HG02970 (cell line): ENCODE results near the gene CIAPIN1.
A peak's percentile ranks its signal among the peaks of the same experiment; 100 is the strongest.

Experiments used
- ATAC-seq: cut with Tn5 transposase; IDR thresholded peaks from one replicate; pipeline ENCODE4 v1.9.1; 2021; ENCODE audit warnings: mild to moderate bottlenecking, moderate library complexity, moderate number of reproducible peaks; ENCODE audit not compliant: unreplicated experiment, low FRiP score

The CIAPIN1 gene

DNA sequence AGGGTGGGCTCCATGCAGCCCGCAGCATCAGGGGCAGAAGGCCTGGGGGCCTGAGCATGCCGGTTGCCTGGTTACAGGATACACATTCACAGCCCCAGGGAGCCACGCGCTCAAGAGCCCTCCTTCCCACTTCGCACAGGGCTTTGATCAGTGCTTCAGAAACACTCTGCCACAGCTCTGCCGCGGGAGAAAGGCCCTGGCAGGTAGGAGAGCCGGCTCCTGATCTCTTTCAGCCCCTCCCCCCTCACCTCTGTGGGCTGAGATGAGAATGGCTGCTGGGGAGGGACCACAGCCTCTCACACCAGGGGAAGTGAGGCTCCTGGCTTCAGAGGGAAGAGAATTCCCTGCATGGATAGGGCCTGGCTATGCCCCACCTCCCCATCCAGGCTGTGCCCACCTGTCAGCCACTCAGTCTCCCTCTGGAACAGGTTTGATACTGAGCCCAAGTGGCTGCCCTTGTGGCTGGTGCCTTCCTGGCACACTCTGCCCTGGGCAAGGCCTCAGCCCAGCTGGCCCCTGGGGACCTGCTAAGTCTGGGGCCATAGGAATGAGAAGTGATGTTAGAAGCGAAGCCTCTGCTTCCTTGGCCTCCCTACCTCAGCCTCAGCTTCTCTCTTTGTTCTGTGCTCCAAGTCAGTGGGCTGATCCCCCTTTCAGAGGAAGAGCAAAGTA lies 30.5 kb upstream of the CIAPIN1 start:
- ATAC-seq, result no peak

DNA sequence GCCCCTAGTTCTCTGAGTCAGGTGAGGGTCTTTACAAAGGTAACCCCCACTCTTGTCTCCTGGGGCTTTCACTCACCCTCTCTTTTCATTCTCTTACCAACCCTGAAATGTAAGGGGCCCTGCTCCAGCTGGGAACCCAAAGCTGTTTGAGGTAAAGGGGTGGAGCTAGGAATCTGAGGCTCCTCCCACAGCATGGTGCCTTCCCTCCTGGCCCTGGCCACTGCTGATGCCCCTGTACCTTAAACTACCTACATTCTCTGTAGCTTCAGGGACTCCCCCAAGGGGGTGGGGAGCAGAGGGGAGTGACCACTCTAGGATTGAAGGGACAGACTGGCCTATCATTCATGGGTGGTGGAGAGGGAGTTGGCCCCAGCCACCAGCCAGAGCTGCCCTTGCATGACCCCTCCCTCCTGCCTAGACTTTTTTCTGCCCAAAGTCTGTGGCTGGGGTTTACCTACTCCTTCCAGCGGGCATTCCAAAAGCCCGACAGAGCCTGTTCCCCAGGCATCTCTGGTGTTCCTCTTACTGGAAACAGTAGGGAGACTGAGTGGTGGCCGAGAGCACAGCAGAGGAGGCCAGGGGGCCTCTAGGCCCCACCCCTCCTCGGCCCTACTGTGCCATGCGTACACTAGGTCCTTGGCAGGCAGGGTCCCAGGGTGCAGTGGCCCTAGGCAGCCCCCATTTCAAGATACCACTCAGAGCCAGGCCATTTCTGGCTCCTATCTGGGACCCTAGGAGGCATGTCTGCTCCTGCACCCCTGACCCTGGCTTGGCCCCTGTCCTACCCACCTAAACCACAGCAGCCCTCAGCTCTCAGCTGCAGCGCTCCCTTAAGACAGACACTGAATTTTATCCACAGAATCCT lies 29.6 kb upstream of the CIAPIN1 start:
- ATAC-seq, result no peak

DNA sequence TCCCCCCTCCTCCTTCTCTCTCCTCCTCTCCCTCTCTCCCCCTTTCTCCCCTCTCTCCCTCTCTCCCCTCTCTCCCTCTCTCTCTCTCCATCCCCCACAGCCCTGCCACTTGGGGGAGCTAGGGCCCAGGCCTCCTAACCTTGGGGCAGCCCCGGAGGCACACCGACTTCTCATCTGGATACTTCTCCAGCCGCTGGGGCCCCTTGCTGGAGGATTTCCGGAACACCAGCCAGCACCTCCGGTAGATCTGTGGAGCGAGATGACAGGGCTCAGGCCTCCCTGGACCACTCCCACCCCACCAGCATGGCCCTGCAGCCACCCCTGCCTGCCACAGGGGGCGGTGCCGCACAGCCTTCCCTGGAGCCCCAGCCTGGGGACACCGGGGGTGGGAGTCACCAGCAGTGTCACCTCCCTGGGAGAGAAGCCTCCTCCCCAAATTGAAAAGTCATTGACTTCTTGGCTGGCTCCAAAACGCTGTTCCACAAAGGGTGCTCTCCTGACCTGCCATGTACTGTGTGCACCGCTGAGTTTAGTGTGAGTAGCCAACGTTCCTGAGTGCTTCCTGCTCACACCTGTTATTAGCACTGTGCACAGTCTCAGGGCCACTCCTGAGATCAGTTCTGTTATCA lies 28.6 kb upstream of the CIAPIN1 start:
- peak; percentile 65 for ATAC-seq

DNA sequence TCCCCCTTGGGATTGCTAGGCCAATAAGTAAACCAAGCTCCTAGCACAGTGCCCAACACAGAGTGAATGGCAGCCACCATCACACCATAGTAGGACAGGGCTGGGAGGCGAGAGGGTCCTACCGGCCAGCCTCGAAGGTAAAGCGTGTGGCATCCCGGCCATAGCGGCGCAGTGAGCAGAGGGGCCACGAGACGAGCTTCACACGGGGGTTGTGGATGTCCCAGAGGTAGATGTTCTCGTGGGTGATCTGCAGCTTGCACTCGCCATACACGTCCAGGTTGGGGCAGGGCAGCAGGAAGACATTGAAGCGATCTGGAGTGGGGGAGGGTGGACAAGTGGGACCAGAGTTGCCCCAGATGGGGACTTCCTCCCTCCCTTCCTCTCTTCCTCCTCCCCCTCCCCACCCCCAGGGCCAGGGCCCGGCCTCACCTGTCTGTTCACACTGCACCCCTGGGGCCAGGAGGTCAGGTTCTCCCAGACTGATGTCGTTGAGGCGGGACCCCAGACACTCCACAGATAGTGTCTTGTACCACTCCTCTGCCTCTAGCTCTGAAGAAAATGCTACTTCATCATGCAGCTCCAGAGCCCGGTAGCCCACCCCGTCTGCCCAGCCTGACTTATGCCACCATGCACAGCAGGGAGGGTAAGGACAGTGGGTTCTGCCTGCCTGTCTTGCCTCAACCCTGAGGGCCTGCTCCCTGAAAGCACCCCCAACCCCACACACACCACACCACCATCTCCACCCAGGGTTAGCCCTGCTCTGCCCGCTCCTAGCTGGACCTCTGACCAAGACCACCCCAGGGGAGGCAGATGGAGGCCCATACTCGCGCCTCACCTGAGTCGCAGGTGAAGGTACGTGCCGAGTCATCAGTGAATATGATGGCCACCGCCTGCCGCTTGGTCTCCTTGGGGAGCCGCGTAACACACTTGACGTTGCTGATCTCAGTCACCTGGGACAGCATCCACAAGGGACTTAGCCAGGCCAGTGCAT lies 27.8 kb upstream of the CIAPIN1 start:
- ATAC-seq, result no peak

DNA sequence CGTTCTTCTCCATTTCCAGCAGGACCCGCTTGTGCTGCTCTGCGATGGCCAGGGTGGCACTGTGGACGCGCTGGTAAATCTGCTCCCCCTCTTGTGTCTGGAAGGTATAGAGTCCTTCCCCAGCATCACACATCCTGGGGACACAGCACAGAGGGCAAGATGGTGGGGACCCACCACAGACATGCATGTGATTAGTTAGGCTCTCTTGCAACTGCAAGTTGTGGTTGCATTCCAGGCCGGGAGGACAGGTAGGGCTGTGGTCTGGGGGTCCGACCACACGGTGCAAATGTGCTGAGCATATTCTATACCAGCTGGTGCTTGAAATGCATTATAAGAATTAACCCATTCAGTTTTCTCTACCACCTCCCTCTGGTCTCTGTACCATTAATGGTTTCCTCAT lies 26.7 kb upstream of the CIAPIN1 start:
- ATAC-seq, result no peak

DNA sequence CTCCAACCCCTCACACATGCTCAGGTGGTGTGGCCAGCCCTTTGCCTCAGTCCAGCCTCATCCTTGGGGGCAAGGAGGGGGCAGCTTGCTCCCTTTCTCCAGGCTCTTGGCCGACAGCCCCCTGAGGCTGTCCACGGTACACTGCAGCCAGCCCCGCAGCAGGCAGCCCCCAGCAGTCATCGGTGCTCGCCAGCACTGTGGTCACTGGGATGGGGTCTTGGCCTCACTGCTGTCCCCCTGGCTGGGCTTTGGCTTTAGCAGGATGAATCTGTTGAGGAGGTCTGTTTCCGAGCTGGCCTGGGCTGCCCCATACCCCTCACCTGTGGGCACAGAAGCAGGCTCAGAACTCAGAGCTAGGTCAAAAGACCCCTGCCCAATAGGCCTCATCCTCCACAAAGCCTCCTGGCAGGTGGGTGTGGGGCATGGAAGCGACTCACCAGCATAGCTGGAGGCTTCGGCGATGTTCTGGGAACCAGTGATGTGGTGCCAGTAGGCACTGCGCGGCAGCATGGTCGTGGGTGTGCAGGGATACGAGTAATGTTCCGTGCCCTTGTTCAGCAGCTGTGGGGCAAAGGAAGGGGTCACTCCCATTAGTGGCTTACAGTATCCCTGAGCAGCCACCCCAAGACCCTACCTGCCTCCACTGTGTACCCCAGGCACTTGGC lies 26.1 kb upstream of the CIAPIN1 start:
- ATAC-seq, result no peak

DNA sequence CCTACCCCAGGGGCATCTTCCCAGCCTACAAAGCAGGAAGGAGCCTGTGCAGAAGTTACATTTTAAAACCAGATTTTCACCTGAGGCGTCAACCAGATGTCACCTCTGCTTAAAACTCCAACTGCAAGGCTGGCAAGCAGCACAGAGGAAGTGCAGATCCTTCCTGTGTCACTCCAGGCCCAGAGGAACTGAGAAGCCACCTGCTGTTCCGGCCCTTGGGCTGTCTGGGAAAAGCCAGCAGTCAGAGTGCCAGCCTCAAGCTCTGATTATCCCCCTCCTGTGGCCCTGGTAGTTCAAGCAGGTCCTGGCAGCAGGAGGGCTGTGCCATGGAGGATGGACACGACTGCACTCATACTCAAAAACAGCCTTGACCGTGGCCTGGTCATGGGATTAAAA lies 25.5 kb upstream of the CIAPIN1 start:
- ATAC-seq, result no peak

DNA sequence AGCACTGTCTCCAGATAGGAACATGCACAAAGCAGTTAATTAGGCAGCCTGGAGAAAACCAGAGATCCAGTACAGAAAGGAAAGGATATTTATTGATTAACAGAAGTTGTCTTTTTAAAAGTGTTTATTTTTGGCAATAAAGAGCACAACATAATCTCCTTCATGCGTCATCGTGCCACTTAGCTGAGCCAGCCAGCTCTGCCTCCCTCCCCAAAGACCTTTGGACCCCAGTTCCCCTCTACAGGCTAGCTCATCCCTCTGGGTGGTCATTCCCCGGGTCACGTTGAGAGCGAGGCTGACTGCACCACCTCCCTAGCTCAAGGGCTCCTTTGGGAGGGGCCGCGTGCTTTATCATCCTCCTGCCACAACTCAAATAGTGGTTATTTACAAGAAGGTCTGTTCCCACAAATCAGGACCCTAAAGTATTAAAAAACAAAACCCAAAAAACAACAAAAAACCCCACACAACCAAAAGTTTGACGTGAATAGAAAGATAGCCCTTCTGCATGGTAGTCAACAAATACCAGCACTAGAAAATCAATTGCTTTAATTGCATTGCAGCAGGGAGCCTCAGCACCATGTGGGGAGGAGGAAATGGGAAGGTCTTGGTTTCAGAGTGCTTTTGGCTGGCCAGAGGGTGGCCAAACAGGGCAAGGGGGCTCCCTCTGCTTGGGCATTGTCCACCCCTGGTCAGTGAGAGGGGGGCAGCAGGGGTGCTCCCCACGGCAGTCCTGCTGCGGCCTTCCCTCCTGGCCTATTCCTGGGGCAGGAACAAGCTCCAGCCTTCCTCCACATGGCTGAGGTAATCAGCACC lies 24.9 kb upstream of the CIAPIN1 start:
- ATAC-seq, result no peak

DNA sequence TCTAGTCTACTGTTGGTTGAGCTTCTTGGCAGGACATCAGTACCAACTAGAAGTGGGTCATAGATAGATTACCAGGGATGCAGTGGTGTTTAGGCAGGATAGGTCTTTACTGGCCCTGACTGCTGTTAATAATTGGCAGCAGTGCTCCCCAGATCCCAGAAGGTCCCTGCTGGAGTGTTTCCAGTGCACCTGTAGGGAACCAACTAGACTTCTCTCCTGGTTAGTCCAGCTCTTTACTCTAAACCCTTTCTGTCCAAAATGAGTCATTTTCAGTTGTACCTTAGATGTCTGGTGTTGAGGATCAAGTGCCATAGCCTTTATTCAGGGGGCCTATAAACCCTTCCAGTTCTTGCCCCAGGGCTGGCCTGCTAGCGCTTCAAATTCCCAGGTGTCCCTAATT lies 24.0 kb upstream of the CIAPIN1 start:
- ATAC-seq, result no peak

DNA sequence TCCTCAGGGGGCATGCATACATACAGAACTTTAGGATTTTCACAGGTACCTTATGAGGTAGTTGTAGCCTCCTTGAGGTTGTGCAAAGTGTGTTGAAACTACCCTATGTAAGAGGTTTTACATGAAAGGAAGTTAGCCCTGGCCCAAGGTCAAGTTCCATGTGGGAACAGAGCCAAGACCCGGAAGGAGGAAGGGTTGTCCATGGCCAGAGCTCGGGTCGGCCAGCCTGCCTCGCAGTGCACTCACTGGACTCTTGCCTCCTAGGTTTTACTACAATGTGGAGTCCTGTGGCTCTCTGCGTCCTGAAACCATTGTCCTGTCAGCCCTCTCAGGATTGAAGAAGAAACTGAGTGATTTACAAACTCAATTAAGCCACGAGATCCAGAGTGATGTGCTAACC lies 23.5 kb upstream of the CIAPIN1 start:
- no peak for ATAC-seq

DNA sequence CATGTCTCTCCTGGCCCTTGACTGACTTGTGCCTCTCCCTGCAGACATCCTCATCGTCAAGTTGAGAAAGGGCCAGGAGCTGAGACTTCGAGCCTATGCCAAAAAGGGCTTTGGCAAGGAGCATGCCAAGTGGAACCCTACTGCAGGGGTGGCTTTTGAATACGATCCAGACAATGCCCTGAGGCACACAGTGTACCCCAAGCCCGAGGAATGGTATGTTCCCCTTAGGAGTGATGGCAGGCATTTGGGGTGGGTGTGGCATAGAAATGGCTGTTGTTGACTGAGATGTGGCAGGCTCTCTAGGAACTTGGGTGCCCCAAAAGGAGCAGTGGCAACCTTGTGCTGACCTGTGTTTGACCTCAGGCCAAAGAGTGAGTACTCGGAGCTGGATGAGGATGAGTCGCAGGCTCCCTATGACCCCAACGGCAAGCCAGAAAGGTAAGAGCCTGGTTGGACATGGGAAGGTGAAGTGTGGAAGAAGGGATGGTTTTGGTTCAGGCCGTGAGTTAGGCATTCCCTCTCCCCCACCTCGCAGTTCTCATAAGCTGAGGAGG lies 22.8 kb upstream of the CIAPIN1 start:
- no peak for ATAC-seq

DNA sequence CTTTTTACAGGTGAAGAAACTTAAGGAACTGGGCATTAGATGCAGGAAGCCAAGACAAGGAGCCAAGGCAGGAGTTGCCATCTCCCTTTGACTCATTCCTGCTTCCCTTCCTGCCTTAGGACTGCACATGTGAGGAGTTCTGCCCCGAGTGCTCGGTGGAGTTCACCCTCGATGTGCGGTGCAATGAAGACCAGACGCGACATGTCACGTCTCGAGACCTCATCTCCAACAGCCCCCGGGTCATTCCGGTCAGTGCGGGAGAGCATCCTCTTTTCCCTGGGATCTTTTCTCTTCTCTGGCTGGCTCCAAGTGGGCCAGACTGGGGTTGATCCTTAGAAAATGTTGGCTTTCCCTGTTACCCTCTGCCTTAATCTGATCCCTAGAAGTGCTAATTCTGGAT lies 21.9 kb upstream of the CIAPIN1 start:
- ATAC-seq, result no peak

DNA sequence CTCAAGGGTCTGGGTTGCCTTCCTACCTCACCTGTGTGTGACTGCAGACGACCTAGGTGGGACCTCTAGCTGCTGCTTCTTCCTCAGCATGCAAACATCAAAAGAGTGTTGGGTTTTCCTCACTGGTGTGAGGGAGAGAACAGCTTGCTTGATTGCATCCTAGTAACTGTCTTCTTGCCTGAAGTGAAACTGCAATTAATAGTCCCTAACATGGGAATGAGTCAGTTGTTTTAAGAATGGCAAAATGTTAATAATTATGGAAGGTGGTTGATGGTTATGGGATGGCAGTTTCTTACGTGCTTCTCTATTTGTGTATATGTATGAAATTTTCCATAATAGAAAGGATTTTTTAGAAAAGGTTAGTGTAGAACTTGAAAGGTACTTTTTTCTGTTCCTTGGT lies 21.2 kb upstream of the CIAPIN1 start:
- no peak for ATAC-seq

DNA sequence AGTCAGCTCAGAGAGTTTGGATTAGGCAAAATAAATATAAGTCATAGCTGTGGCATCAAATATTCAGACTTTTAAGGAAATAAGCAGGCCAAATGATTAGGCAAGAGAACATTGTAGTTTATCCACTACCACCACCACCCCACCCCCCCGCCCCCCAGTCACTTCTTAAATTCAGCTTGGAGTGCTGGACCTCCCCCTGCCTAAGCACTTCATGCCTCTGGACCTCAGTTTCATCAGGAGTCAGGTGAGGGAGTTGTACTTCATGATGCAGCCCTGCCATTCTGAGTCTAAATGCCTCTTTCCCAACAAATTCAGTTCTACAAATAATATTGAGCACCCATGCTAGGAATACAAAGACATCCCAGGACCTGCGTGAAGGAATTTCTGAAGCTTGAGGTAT lies 17.3 kb upstream of the CIAPIN1 start:
- ATAC-seq, result no peak

DNA sequence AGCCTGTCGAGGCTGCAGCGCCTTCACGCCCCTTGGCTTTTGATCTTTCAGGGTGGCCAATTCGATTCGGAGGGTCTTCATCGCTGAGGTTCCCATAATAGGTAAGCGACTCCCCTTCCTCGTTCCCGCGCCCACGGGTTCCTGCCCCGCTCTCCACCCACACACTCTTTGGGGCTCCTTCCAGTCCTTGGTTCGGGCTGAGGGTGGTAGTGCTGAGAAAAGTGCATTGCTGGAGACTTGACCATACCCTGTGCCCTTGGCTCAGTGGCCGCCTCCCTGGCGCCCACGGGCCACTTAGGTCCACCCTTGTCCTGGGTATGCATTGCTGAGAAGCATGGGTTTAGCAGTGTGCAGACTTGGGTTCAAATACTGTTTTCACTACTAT lies 15.8 kb upstream of the CIAPIN1 start:
- no peak for ATAC-seq

DNA sequence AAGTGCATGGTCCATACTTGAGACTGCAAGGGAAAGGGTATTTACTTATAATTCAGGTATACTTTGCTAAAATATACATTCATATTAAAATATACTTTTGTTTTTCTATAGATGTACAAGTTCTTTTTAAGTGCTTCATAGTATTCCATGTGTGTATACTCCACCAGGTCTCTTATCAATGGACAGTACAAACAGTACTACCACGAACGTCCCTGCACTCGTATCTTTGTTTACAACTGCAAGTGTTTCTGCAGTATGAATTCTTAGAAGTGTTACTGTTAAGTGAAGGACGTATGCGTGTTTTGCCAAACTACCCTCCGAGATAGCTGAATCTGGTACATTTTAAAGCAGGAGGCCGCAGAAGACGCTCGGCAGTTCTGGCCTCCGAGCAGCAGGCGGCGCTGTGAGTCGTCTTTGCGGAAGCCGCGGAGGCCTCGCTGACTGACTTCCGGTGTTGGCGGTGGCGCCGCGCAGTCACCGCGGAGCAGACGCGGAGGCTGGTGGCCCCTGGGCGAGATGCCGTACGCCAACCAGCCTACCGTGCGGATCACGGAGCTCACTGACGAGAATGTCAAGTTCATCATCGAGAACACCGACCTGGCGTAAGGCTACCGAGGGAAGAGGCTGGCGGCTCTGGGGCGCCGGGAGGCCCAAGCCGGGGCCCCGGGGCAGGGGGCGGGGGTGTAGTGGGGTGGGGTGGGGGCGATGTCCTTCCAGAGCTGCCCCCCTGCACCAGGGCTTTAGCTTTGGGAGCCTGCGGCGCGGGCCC lies 15.2 kb upstream of the CIAPIN1 start, which contains the start of gene POLR2C:
Gene POLR2C (plus strand): TSS at position 471 of the 769 bp plus-strand sequence. CDS start 46 bp downstream, at position 517.
- ATAC-seq, result peak; percentile 80

DNA sequence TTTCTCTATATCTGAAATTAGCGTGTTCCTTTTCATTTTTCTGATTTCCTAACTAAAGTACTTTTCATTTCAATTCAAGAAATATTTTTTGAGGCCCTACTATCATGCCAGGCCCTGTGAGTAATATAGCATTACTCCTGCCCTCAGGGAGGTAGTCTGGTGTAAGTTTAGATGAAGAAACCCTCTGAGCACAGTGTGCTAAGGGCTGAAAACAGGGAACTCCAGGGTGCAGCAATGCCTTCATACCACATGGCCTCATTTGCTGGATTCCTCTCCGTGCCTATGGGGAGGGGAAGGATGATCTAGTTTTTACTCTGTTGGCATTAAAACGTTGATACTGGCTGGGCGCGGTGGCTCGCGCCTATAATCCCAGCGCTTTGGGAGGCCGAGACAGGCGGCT lies 4.8 kb upstream of the CIAPIN1 start:
- no peak for ATAC-seq
